RWPE2 (cell line): ENCODE results near the gene ZNF322.
"Not testable (repeated sequence)": the region's sequence is repeated elsewhere in the genome, so short reads cannot be mapped to it uniquely, and the experiment has no call there.

Source experiments
- ATAC-seq: fragments of 200-7000 bp; cut with Tn5 transposase; 3 replicates; pipeline ENCODE4 v1.9.1; 2021; ENCODE audit warnings: low read depth
- DNase-seq: peaks from one replicate; pipeline ENCODE4 v3.0.0-alpha.2; 2020; ENCODE audit warnings: low spot score
- H3K27ac ChIP-seq: fragments of 450-650 bp; 2 replicates; pipeline ENCODE4 v1.5.1; 2017; ENCODE audit warnings: mild to moderate bottlenecking; ENCODE audit not compliant: poor library complexity, severe bottlenecking
- H3K27me3 ChIP-seq: fragments of 250-450 bp; sonication (Bioruptor Pico); 2 replicates; pipeline ENCODE4 v1.5.1; 2021; ENCODE audit warnings: mild to moderate bottlenecking, moderate library complexity; ENCODE audit not compliant: insufficient read depth, poor library complexity, severe bottlenecking
- H3K36me3 ChIP-seq: fragments of 250-450 bp; sonication (Bioruptor Pico); 2 replicates; pipeline ENCODE4 v1.5.1; 2020; ENCODE audit warnings: low read depth, mild to moderate bottlenecking, moderate library complexity
- H3K4me1 ChIP-seq: fragments of 250-450 bp; sonication (Bioruptor Pico); 2 replicates; pipeline ENCODE4 v1.5.1; 2021; ENCODE audit warnings: mild to moderate bottlenecking, moderate library complexity; ENCODE audit not compliant: insufficient read depth, poor library complexity, severe bottlenecking
- H3K4me3 ChIP-seq: fragments of 250-450 bp; sonication (Bioruptor Pico); 2 replicates; pipeline ENCODE4 v1.5.1; 2021; ENCODE audit warnings: mild to moderate bottlenecking, moderate library complexity; ENCODE audit not compliant: severe bottlenecking
- H3K9me3 ChIP-seq: fragments of 250-450 bp; sonication (Bioruptor Pico); 2 replicates; pipeline ENCODE4 v1.5.1; 2021; ENCODE audit warnings: mild to moderate bottlenecking, moderate library complexity; ENCODE audit not compliant: severe bottlenecking
- CTCF ChIP-seq: fragments of 450-650 bp; IDR thresholded peaks from one replicate; pipeline ENCODE4 v1.5.1; 2017; ENCODE audit warnings: mild to moderate bottlenecking, moderate library complexity; ENCODE audit not compliant: poor library complexity, severe bottlenecking

Gene ZNF322

GRCh38 chr6:26659042-26659999 lies at the start of gene ZNF322:
Gene ZNF322, minus strand, starts transcription at chr6:26659746. Its CDS starts 21,193 bp downstream, at chr6:26638553.
- DNase-seq (peak; percentile 92), ATAC-seq (peak; percentile 99)
- no peak for TF ChIP-seq CTCF
- Histone ChIP-seq H3K4me3 (peak within 1 kb of the TSS; percentile 92), H3K27me3 (no peaks in the 10 kb centered on the region), H3K4me1 (peaks cover 6% of the 10 kb centered on the region), H3K9me3 (no peaks in the 10 kb centered on the region), H3K27ac (peak within 1 kb of the TSS; percentile 46), H3K36me3 (peaks cover 32% of the 10 kb centered on the region)

GRCh38 chr6:26705780-26706179 lies 46.2 kb upstream of the ZNF322 start:
- not testable (repeated sequence) for H3K36me3 ChIP-seq, H3K4me3 ChIP-seq, H3K27ac ChIP-seq, H3K9me3 ChIP-seq, H3K27me3 ChIP-seq, H3K4me1 ChIP-seq, DNase-seq, ATAC-seq

GRCh38 chr6:26705352-26705751 lies 45.8 kb upstream of the ZNF322 start:
- not testable (repeated sequence) for H3K27me3 ChIP-seq, DNase-seq, H3K4me3 ChIP-seq, ATAC-seq, H3K27ac ChIP-seq, H3K9me3 ChIP-seq, H3K4me1 ChIP-seq, H3K36me3 ChIP-seq

GRCh38 chr6:26701023-26701747 lies 41.6 kb upstream of the ZNF322 start:
- H3K27ac ChIP-seq, H3K36me3 ChIP-seq, H3K27me3 ChIP-seq, H3K9me3 ChIP-seq, H3K4me3 ChIP-seq, ATAC-seq, DNase-seq, H3K4me1 ChIP-seq: not testable (repeated sequence)

GRCh38 chr6:26697496-26697895 lies 38.0 kb upstream of the ZNF322 start:
- DNase-seq, H3K27ac ChIP-seq, H3K9me3 ChIP-seq, H3K4me3 ChIP-seq, ATAC-seq, H3K27me3 ChIP-seq, H3K4me1 ChIP-seq, H3K36me3 ChIP-seq: not testable (repeated sequence)

- not testable (repeated sequence) for H3K36me3 ChIP-seq, H3K4me3 ChIP-seq, H3K9me3 ChIP-seq, DNase-seq, H3K27ac ChIP-seq, H3K27me3 ChIP-seq, H3K4me1 ChIP-seq
- peak; percentile 86 for ATAC-seq
These were observed 29.9 kb upstream of the ZNF322 start for GRCh38 chr6:26689324-26689947.

- not testable (repeated sequence) for ATAC-seq
These were observed 23.0 kb upstream of the ZNF322 start for GRCh38 chr6:26682435-26683042.

GRCh38 chr6:26673287-26673686 lies 13.7 kb upstream of the ZNF322 start:
- not testable (repeated sequence) for H3K36me3 ChIP-seq, H3K4me1 ChIP-seq

More at GRCh38 chr6:26682435-26683042, 23.0 kb upstream of the ZNF322 start:
- not testable (repeated sequence) for H3K27ac ChIP-seq, H3K4me3 ChIP-seq, H3K9me3 ChIP-seq, H3K36me3 ChIP-seq, H3K4me1 ChIP-seq, H3K27me3 ChIP-seq, DNase-seq

GRCh38 chr6:26670558-26670957 lies 11.0 kb upstream of the ZNF322 start:
- H3K9me3 ChIP-seq, ATAC-seq, H3K4me3 ChIP-seq, H3K27me3 ChIP-seq, H3K27ac ChIP-seq, H3K36me3 ChIP-seq, DNase-seq, H3K4me1 ChIP-seq: not testable (repeated sequence)

More at GRCh38 chr6:26673287-26673686, 13.7 kb upstream of the ZNF322 start:
- H3K9me3 ChIP-seq, H3K4me3 ChIP-seq, H3K27ac ChIP-seq, ATAC-seq, H3K27me3 ChIP-seq, DNase-seq: not testable (repeated sequence)

GRCh38 chr6:26670003-26670402 lies 10.5 kb upstream of the ZNF322 start:
- H3K4me1 ChIP-seq, H3K9me3 ChIP-seq, DNase-seq, H3K27ac ChIP-seq, H3K36me3 ChIP-seq, ATAC-seq, H3K27me3 ChIP-seq, H3K4me3 ChIP-seq: not testable (repeated sequence)
